HG02759 (cell line): Measurements from ENCODE around the gene PODN.

Experiments used
- ATAC-seq: cut with Tn5 transposase; IDR thresholded peaks from one replicate; pipeline ENCODE4 v1.9.1; 2021; ENCODE audit warnings: mild to moderate bottlenecking, moderate library complexity; ENCODE audit not compliant: unreplicated experiment

PODN gene

DNA sequence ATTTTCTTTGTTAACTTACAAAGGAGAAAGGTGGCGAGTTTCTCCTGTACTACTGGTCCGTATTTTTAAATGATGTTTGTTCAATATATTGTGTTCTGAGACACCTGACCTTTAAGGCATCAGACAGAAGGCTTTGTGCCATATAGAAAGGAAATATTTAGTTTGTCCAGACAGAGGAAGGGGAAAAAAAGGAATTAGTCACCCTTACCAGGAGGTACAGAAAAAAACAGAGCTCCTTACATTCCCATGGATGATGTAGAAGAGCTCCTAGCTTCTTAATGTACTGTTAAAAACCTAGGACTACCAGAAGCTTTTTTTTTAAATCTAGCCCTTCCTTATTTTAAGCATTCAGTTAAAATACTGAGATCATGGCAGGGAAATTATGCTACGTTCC lies 12.4 kb upstream of the PODN start:
- no peak for ATAC-seq

DNA sequence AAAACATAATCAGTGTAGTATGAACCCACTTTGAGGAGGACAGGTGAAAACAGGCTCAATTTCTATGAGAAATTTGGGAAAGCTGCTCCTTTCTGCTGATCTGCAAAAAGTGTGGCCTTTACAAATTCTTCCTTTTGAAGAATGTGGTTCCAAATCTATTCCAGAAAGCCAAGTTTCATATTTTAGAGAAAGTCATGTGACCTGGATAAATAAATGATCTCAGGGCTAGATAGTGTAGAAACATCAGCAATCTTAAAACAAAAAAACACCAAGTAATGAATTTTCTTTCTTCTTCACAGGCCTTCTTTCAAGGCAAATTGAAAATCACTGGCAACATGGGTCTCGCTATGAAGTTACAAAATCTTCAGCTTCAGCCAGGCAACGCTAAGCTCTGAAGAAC lies 11.7 kb upstream of the PODN start:
- ATAC-seq, result no peak

DNA sequence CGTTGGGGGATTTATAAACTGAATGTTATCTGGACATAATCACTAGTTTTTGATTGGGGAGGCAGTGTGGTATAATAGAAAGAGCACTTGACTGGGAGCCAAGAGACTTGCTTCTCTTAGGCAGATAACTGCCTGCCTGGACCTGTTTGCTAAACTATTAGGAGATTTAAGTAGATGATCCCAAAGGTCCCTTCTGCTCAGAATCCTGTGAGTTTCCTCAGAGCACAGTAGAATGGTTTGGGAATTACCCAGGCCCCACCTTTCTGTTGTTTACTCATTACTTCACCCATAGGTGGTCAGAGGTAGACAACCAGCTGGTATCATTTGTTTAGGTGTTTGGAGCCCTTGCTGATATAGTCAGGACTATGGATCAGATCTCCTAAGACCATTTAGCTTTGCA lies 10.3 kb upstream of the PODN start:
- ATAC-seq, result no peak

DNA sequence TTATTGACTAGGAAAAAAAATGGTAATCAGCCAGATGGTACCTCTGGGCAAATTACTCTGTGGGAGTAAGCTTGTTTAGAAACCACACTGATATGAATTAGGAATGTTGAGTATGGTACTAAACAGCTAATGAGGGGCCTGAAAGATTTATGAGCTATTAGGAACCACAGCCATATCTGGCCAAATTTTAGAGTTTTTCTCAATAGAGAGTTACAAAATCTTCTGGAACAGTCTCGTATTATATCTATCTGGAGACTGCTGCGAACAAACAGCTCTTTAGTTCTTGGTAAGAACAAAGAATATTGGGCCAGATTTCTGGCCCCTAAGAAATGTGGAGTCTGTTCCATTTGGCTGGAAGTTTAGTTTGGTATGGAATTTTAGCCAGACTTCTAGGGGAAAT lies 4.9 kb upstream of the PODN start:
- no peak for ATAC-seq

DNA sequence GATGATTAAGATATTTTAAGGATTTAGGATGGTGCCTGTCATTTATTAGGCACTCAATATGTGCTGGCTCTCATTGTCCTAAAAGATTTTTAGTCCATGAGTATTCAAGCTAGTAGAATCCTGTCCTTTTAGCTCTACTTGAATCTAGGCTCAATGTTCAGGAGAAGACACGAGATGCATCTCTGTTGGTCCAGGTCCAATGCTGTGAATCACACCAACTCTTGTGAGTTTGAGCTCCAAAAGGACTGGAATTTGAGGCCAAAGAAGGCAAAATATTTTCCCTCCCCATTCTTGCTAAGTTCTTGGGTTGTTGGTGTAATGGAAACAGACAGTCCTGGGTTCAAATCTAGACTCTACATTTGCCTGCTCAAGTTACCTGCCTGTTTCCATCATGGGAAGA lies 1.4 kb upstream of the PODN start:
- no peak for ATAC-seq

DNA sequence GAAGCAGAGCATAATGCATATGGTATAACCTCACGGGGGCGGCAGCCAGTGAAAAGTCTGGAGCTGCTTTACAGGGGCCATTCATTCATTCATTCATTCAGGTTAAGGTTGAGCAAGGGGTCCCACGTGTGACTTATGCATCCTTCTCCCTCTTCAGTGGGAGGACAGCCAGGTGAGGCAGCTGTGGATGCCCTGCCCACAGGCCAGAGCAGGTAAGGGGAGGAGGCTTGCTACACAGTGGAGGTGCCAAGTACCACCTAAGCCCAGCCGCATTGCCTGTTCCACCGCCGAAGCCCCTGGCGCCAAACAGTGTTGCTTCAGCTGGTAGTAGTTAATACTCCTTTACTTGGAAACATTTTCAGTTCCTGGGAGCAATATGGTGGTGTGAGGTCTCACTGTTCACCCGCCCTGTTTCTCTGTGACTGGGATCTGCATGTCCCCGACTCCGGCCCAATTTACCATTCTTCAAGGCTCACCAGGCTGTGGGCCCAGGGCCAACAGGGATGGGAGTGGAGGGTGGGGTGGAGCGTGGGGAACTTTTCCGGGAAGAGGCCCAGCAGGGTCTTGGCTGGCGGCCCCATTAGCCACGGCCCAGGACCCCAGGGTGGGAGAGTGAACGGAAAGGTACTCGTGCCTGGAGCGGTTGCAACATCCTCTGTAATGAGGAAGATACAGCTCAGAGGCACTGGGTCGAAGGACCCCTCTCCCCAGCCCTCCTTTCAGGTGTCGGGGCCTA lies 722 bp upstream of the PODN start:
- no peak for ATAC-seq

DNA sequence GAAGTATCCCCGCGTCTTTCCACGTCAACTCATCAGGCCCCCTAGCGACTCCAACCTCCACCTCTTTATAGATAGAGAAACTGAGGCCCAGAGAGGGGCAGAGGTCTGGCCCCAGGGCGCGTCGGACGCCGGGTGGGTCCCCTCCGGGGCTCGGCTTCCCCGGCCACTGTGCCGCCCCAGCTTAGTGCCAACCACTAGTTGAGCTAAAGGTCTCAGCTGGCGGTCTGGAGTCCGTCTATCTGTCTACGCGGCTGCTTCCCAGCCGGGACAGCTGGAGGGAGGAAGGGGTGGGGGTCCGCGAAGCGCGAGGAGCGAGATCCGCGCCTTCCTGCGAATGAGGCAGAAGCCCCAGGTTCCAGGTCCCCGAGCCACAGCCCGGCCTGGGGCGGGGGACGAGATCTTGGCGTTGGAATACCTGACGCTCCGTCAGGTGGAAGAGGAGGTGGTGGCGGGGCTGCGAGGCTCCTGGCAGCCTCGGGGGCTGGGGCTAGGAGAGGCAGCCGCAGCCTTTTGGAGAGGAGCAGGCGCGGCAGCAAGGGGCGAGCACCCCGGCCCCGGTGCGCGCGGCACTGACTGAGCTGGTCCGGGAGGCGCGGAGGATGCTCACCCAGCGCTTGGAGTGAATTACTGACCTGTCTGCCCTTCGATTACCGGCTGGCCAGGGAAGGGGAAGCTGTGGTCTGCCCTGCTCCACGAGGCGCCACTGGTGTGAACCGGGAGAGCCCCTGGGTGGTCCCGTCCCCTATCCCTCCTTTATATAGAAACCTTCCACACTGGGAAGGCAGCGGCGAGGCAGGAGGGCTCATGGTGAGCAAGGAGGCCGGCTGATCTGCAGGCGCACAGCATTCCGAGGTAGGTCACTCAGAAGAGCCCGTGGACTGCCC lies 937 bp downstream of the PODN start:
- ATAC-seq, result no peak

DNA sequence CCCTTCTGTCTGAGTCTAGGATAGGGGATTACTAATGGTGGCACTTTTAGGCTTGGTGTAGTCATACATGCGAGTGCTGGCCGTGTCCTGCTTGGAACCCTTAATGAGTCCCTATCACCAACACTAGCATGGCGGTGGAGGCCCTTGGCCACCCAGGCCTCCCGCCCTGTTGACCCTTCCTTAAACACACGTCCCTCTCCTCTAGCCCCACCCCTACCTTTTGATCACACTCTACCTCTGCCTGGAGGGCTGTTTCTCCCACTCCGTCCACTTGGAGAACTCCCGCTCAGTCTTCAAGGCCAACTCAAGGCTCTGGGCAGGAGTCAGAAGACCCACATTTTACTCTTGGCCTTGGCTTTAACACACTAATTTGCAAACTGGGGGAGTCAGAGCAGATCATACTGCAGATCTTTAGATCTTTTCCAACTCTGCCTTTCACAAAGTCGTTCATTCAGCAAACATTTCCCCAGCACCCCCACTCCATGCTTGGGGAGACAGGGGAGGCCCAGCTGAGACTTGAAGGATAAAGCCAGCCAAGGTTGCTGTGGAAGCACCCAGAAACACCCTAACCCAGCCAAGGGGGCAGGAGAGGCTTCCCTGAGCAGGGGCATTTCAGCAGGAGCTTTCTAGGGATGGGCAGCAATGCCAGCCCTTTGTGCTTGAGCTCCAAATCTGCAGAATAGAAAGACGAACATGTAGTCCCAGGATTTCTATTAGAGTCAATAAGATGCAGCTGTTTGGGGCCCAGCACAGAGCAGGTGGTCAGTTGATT lies 1.9 kb downstream of the PODN start:
- ATAC-seq, result no peak

DNA sequence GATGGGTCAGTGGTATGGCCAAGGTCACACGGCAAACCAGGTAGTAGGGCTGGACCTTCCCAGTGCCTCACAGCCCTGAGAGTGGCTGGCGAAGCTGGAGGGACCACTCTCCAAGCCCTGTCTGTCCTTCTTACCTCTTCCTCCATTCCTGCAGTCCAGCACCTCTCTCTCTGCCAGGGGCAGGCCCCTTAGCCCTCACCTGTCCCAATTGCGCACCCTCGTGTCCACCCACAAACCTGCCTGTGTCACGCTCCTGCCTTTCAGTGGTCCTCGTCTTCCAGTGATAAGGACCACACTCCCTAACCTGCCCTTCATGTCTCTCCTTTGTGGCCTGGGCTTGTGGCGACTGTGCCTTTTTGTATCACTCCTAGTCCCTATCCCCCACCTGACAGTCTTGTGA lies 3.4 kb downstream of the PODN start:
- no peak for ATAC-seq

DNA sequence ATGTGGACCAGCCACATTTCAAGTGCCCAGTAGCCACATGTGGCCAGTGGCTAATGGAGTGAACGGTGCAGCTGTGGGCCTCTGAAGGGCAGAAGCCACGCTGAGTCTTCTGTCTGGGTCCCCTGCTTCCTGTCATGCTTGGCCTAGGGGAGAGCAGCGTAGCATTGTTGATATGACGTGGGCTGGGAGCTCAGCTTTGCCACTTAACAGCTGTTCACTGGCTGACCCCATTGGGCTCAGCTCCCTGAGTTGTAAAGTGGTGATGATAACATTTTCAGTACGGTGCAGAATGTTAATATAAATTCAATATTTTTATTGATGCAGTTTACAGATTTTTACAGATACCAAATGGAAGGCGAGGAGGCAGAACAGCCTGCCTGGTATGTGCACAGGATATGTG lies 4.5 kb downstream of the PODN start:
- no peak for ATAC-seq

DNA sequence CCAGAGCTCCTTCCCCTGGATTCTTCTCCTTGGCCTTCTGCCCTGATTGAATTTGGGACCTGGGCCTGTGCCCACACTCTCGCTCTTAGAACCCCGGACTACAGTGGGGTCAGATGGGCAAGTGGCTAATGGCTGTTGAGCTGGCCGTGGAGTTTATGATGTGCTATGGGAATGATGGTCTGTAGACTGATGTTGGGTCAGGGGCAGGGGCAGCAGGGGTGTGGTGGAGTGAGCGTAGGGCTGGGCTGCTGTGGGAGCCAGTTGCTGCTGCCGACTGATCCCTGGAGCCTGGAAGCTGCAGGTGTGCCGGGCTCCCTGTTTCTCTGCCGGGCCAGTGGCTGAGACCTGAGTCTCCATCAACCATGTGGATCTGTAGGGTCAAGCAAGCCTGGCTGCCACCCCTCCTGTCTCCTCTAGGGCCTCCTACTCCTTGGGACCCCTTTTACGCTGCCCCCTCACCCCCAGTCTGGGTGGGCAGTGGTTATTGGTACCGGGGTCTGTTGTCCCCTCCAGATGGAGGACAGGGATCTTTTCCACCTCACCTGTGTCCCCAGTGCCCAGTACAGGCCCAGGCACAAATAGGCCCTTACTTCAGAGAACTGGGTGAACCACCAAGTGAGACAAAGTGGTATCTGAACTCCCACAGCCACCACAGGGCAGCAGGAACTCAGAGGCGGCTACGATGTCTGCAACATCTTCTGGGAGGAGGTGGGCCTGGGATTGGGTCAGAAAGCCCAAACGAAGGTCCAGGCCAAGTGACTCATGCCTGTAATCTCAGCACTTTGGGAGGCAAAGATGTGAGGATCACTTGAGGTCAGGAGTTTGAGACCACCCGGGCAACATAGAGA lies 5.1 kb downstream of the PODN start:
- ATAC-seq, result no peak

DNA sequence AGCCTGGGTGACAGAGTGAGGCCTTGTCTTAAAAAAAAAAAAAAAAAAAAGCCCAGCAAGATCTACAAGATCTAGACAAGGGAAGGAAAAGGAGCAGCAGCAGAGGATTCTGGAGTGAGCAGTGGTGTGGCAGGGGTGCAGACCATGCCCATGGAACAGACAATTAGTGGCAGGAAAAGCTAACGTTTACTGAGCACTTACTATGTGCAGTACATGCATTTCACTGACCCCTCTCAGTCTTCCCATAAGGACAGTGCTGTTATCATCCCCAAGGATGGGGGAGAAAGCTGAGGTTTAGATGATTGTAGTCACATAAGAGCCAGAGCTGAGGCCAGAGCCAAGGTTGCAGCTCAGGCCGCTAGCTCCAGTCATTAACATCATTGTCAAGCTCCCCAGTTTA lies 5.9 kb downstream of the PODN start:
- ATAC-seq, result no peak

DNA sequence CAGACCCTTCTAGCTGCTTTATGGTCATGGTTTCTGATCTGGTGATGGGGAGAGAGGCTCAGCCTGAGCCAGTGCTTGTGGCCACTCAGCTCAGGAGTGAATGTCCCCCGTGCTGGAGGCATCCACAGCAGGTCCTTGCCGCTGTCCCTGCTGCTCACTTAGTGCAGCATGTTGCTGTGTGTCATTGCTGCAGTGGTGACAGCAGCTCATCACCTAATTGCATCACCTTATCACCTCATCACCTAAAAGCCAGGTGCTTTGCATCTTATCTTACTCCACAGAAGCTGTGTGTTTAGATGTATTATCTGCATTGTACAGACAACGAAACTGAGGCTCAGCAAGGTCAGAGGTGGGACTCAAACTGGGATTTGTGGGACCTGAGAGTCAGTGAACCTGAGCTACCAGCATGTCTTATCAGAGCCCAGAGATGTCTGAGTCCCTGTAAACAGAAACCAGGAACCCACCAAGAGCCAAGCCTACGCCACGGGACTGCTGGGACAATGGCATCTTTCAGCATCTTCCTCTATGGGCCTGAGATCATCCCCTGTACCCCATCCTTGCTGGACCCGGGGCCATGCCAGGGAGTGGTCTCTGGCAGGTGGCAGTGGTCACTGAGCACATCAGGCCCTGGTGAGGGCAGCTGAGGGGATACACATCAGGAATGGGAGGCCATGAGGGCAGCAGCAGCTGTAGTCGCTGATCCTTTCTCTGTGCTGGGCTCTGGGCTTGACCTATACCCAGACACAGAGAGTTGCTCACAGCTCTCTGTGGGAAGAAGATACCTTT lies 6.5 kb downstream of the PODN start:
- ATAC-seq, result no peak

DNA sequence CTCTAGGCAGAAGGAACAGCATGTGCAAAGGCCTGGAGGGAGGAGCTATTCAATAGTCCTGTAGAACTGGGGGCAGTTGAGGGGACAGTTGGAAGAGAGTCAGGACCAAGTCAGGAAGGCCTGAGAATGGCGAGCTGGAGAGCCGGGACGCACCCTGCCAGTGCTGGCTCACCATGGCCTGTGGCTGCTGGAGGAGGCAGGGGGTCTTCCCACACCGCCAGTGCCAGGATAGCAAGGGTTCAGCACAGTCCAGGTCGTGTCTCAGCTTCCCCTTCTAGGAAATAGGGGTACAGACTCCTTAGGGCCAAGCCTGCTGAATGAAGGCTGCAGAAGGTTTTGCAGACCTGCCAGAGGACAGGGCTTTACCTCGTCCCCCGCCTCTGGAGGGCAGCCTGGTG lies 7.3 kb downstream of the PODN start:
- no peak for ATAC-seq

DNA sequence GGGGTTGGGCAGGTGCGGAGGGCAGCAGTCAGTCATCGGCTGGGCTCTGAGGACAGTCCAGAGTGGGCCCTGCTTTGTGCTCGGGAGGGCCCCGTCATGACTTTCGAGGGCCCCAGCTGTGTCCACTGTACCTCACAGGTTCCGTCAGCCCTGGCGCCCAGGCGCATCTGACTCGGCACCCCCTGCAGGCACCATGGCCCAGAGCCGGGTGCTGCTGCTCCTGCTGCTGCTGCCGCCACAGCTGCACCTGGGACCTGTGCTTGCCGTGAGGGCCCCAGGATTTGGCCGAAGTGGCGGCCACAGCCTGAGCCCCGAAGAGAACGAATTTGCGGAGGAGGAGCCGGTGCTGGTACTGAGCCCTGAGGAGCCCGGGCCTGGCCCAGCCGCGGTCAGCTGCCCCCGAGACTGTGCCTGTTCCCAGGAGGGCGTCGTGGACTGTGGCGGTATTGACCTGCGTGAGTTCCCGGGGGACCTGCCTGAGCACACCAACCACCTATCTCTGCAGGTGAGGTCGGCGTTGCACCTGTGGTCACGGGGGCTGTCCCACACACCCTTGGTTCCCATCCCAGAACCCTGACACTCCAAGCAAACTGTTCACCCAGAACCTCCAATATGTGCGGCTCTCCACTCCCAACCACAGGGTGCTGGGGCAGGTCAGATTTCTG lies 7.8 kb downstream of the PODN start:
- ATAC-seq, result no peak

DNA sequence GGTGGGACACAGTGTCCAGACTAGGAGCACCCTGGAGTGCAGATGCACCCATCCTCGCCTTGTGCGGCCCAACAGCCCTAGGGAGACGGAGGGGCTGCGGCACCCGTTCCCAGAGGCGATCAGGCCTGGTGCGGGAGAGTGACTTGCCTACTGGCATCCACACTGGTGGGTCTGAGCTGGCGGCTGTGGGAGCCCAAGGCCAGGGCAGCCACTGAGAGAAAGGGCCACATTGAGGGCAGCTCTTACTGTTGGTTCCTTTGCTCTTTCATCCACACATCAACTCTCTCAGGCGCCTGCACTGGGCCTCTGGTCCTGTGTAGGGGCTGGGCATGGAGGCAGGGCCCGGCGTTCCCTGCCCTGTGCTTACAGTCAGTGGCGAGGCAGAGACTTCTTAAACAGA lies 8.6 kb downstream of the PODN start:
- ATAC-seq, result no peak

DNA sequence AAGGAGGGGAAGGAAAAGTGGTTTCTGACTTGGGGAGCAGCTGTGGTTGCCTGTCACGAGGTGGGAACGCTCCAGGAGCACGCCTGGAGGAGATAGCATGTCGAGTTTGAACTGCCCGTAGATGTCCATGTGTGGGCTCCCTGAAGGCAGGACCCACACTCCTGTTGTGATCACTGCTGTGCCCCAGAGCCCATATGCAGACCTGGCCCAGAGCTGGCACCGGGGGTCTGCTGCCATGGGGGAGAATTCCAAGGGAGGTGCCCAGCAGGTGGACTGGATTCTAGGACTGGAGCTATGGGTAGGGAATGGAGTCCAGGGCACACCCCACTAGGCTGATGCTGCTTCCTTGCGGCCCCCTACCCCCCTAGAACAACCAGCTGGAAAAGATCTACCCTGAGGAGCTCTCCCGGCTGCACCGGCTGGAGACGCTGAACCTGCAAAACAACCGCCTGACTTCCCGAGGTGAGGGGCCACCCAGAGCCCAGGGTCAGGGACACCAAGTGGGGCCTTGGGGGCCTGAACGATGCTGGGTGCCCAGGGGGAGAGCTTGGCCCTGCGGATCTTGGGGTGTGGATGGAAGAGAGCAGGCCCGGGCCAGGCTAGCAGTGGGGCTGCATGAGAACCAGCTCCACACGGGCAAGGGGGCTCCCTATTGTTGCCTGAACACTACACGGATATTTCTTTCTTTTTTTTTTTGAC lies 9.3 kb downstream of the PODN start:
- no peak for ATAC-seq

DNA sequence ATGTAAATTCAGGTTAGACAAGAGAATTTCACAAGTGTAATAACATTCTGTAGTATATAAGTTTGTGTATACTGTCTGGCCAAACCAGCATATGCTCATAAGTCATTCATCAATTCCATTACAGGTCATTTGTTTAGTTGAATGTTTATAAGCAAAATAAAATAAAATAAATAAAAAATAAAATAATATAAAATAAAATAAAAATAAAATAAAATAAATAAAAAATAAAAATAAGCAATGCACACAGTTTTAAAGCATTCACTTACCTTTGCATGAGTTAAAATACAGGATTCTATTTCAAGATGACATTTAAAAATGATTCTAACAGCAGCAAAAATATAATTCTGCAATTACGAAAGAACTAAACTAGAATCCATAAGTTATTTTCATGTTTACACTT lies 9.9 kb downstream of the PODN start:
- no peak for ATAC-seq

DNA sequence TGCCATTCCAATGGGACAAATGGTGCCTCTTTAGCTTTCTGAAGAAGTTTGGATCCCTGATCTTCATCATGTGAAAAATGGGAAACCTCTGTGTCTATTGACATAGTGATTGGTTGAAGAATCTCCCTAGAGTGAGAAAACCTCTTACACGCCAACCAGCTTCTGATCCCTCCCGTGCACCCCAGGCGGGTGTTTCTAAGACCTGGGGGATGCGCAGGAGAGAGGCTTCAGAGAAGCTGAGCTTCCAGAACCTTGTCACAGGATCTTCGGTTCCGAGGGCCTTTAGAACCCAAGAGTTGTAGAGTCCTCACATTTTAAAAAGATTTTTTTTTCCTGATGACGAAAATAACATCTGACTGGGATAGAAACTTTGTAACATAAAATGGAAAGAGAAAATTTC lies 11.3 kb downstream of the PODN start:
- no peak for ATAC-seq
